ENCODE data around the gene CNOT6.

Gene CNOT6

GRCh38 chr5:180602481-180603075 lies 108.4 kb downstream of the CNOT6 start:
- DNase-seq: no peak

GRCh38 chr5:180603076-180603594 lies 109.0 kb downstream of the CNOT6 start:
- DNase-seq: no peak

GRCh38 chr5:180604271-180604670 lies 110.1 kb downstream of the CNOT6 start:
- no peak for DNase-seq

GRCh38 chr5:180605554-180606214 lies 111.5 kb downstream of the CNOT6 start:
- DNase-seq: peak; percentile 35 to 50

GRCh38 chr5:180606215-180606785 lies 112.1 kb downstream of the CNOT6 start:
- no peak for DNase-seq

GRCh38 chr5:180607861-180608571 lies 113.8 kb downstream of the CNOT6 start:
- no peak for DNase-seq

- DNase-seq: no peak
Measured at GRCh38 chr5:180608572-180609310, 114.6 kb downstream of the CNOT6 start.

GRCh38 chr5:180609386-180609785 lies 115.2 kb downstream of the CNOT6 start:
- no peak for DNase-seq

- no peak for DNase-seq
Measured at GRCh38 chr5:180609817-180610550, 115.8 kb downstream of the CNOT6 start.

GRCh38 chr5:180611140-180611850 lies 117.1 kb downstream of the CNOT6 start:
- no peak for DNase-seq

- no peak for DNase-seq
Measured at GRCh38 chr5:180612683-180613082, 118.5 kb downstream of the CNOT6 start.

- DNase-seq: no peak
Measured at GRCh38 chr5:180613188-180613813, 119.1 kb downstream of the CNOT6 start.

- no peak for DNase-seq
Measured at GRCh38 chr5:180613814-180614188, 119.6 kb downstream of the CNOT6 start.

GRCh38 chr5:180618487-180618828 lies 124.3 kb downstream of the CNOT6 start:
- DNase-seq: no peak

GRCh38 chr5:180618829-180619562 lies 124.8 kb downstream of the CNOT6 start:
- no peak for DNase-seq

GRCh38 chr5:180619563-180619915 lies 125.4 kb downstream of the CNOT6 start:
- DNase-seq: no peak

GRCh38 chr5:180620014-180620413 lies 125.8 kb downstream of the CNOT6 start:
- DNase-seq: no peak

GRCh38 chr5:180621311-180621710 lies 127.1 kb downstream of the CNOT6 start:
- DNase-seq: no peak

GRCh38 chr5:180622910-180623309 lies 128.7 kb downstream of the CNOT6 start:
- DNase-seq: no peak

GRCh38 chr5:180623411-180623834 lies 129.2 kb downstream of the CNOT6 start:
- DNase-seq: no peak
